Subcutaneous abdominal adipose tissue (tissue), 5 donors: ENCODE data around the gene ESYT1.

Experiments used
- H3K27ac ChIP-seq: one replicate; pipeline ENCODE4 v1.7.0; 2013; ENCODE audit warnings: low read depth, mild to moderate bottlenecking, inconsistent platforms, low read length, moderate library complexity
- H3K27me3 ChIP-seq, 5 donors: one replicate each; pipeline ENCODE4 v1.7.0; 2013; ENCODE audit warnings: low read length in 5 of 5, inconsistent platforms in 1 of 5; ENCODE audit not compliant: control insufficient read depth in 5 of 5, insufficient read depth in 4 of 5
- H3K36me3 ChIP-seq, 5 donors: one replicate each; pipeline ENCODE4 v1.7.0; 2013; ENCODE audit warnings: low read length in 5 of 5; ENCODE audit not compliant: control insufficient read depth in 5 of 5, insufficient read depth in 5 of 5
- H3K4me1 ChIP-seq, 5 donors: one replicate each; pipeline ENCODE4 v1.7.0; 2013; ENCODE audit warnings: low read length in 5 of 5, mild to moderate bottlenecking in 3 of 5, moderate library complexity in 1 of 5; ENCODE audit not compliant: control insufficient read depth in 5 of 5, insufficient read depth in 5 of 5
- H3K4me3 ChIP-seq, 5 donors: one replicate each; pipeline ENCODE4 v1.7.0; 2013; ENCODE audit warnings: low read length in 5 of 5, low read depth in 1 of 5
- H3K9ac ChIP-seq, 5 donors: one replicate each; pipeline ENCODE4 v1.7.0; 2013; ENCODE audit warnings: low read length in 5 of 5, mild to moderate bottlenecking in 4 of 5, moderate library complexity in 3 of 5
- H3K9me3 ChIP-seq, 5 donors: one replicate each; pipeline ENCODE4 v1.7.0; 2013; ENCODE audit warnings: low read length in 5 of 5; ENCODE audit not compliant: control insufficient read depth in 5 of 5
- donor health status: healthy.
- donor health status: healthy.
- donor health status: healthy.
- donor health status: healthy.
- donor health status: healthy.

Gene ESYT1

DNA sequence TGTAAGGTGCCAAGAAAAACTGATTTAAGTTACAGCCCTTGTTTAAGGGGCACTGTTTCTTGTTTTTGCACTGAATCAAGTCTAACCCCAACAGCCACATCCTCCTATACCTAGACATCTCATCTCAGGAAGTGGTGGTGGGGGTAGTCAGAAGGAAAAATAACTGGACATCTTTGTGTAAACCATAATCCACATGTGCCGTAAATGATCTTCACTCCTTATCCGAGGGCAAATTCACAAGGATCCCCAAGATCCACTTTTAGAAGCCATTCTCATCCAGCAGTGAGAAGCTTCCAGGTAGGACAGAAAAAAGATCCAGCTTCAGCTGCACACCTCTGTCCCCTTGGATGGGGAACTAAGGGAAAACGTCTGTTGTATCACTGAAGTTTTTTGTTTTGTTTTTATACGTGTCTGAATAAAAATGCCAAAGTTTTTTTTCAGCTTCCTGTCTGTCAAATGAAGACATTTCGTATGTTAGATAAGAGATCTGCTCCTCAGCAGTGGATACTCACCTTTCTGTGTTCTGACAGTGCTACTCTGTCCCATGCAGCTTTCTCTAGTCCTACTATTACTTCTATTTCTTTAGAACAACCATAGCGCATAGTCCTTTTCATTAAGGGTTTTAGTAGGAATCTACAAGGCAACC is 24.9 kb upstream of the ESYT1 start:
- Histone ChIP-seq H3K9me3 (no peaks in the 10 kb centered on the region), H3K27ac (peak overlapping the region; percentile 4), H3K9ac (peak overlapping the region in 4 of 5 donors; percentile 48 to 95 (median 90)), H3K27me3 (no peaks in the 10 kb centered on the region), H3K36me3 (peaks cover 2 to 16% (median 15%) of the 10 kb centered on the region in 5 donors), H3K4me1 (peaks cover 13 to 28% (median 22%) of the 10 kb centered on the region in 5 donors), H3K4me3 (peak overlapping the region; percentile 74 to 96 (median 88))

DNA sequence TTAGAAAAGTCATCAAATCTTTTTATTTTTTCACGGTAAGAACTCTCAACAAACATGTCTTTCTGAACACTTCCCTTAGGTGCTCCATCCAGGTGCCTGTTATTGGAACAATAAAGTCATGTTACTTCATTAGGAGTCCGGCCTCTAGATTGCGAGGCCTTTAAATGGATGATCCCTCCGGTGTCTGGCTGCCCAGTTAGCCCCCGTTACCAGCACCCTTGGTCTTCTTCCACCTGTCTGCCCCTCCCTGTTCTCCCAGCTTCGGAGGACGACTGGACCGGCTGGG is 24.3 kb upstream of the ESYT1 start:
- no peaks in the 10 kb centered on the region for H3K27me3 ChIP-seq
- H3K9ac ChIP-seq, result peak overlapping the region in 4 of 5 donors; percentile 82 to 95 (median 90)
- H3K36me3 ChIP-seq, result peaks cover 6 to 22% (median 20%) of the 10 kb centered on the region in 5 donors
- peak overlapping the region; percentile 81 for H3K27ac ChIP-seq
- peak overlapping the region; percentile 74 to 96 (median 88) for H3K4me3 ChIP-seq
- H3K9me3 ChIP-seq, result no peaks in the 10 kb centered on the region
- H3K4me1 ChIP-seq, result peaks cover 13 to 28% (median 22%) of the 10 kb centered on the region in 5 donors

DNA sequence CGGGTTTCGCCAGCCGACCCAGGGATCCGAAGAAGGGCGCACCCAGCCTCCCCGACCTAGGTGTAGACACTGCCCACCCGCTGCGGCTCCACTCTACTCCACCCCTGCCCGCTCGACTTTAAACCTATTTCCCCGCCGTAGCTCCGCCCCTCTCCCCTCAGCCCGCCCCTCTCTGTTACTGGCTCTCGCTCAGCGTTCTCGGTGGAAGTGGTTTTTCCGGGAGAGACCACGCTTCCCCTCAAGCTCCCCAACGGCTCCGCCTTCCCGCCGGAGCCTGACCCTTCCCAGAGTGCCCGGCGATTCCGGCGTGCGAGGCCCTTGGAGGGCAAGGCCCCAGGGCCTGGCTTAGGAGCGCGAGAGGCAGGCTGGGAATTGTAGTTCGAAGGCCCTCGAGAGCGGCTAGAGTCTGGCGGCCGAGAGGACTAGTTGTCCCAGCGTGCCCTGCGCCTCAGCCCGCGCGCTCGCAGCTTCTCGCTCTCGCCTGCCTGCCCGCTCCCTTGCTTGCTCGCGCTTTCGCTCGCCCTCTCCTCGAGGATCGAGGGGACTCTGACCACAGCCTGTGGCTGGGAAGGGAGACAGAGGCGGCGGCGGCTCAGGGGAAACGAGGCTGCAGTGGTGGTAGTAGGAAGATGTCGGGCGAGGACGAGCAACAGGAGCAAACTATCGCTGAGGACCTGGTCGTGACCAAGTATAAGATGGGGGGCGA is 23.8 kb upstream of the ESYT1 start, which contains the start of gene PA2G4:
TSS of gene PA2G4 (plus strand) at position 451 of the 706 bp plus-strand sequence. CDS start at position 630, 179 bp downstream.
- peak within 1 kb of the TSS; percentile 81 for H3K27ac ChIP-seq
- no peaks in the 10 kb centered on the region for H3K27me3 ChIP-seq
- H3K36me3 ChIP-seq, result peaks cover 6 to 26% (median 22%) of the 10 kb centered on the region in 5 donors
- H3K9me3 ChIP-seq, result no peaks in the 10 kb centered on the region
- peak within 1 kb of the TSS; percentile 81 to 95 (median 94) for H3K9ac ChIP-seq
- peak within 1 kb of the TSS; percentile 84 to 96 (median 88) for H3K4me3 ChIP-seq
- peaks cover 13 to 28% (median 22%) of the 10 kb centered on the region in 5 donors for H3K4me1 ChIP-seq

DNA sequence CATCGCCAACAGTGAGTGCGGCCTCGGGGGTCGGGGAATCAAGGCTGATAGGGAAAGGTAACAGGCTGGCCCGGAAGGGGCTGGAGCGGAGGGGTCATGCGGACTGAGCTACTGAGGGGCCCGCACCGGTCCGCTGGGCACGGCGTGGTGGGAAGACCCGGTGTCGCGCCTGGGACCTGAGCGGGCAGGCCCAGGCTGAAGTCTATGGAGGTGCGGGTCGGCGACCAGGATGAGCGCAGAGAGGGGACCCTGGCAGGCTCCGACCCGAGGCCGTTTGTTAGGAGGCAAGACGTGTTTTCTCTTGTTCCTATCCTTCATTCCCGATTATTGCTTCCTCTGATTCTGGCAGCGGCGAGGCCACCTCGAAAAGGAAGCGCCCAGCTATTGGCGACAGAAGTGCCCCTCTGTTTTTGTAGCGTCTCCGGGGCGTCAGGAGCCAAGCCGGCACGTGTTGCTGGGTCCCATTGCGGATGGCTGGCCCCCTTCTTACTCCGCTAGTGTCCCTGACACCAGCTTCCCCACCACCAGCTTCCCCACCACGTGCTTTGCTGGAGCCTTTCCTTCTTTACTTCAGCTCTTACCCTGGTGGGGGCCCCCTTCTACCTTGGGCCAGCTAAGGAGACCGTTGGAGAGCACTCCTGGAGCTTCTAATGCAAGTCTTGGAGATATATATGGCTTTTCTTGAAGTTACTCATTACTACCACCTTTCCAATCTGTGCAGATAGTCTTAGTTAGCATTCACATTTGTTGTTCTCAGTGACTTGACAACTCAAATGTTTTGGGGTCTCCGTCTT is 23.1 kb upstream of the ESYT1 start:
- peaks cover 9 to 33% (median 28%) of the 10 kb centered on the region in 5 donors for H3K36me3 ChIP-seq

DNA sequence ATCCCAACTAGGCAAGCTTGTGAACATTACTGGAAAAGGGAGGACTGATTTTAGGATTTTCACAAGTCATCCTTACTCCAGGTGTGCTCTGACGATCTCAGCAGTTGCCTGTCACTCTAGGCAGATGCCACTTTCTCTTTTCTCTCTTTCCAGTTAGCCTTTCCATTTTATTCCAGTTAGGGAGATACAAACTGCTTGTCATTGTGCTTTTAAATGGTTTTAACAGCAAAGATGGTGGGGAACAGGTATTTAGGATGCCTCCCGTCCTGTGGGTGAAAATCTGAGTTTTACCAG is 22.5 kb upstream of the ESYT1 start:
- H3K4me1 ChIP-seq, result peaks cover 13 to 28% (median 22%) of the 10 kb centered on the region in 5 donors
- peaks cover 12 to 38% (median 33%) of the 10 kb centered on the region in 5 donors for H3K36me3 ChIP-seq
- H3K4me3 ChIP-seq, result peak overlapping the region; percentile 78 to 96 (median 88)
- peak overlapping the region; percentile 81 to 95 (median 94) for H3K9ac ChIP-seq
- peak overlapping the region; percentile 81 for H3K27ac ChIP-seq
- H3K27me3 ChIP-seq, result no peaks in the 10 kb centered on the region
- no peaks in the 10 kb centered on the region for H3K9me3 ChIP-seq

More for the DNA sequence above, 23.1 kb upstream of the ESYT1 start:
- Histone ChIP-seq H3K4me3 (peak overlapping the region; percentile 78 to 96 (median 88)), H3K27ac (peak overlapping the region; percentile 81), H3K9me3 (no peaks in the 10 kb centered on the region), H3K4me1 (peaks cover 13 to 28% (median 22%) of the 10 kb centered on the region in 5 donors), H3K27me3 (no peaks in the 10 kb centered on the region), H3K9ac (peak overlapping the region; percentile 81 to 95 (median 94))

DNA sequence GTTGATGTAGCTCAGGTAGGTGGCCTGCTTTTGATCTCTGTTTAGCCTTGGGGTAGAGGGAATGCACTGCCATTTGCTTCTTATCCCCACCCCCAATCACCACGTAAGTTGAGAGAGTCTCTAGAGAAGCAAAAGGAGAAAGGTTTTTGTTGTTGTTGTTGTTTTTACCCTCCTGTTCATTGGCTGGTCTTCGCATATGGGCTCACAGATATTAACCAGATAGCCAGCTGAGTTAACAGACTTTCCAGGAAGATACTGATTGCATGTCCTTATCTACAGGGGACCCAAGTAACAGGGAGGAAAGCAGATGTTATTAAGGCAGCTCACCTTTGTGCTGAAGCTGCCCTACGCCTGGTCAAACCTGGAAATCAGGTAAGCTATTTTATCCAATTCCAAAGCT is 20.8 kb upstream of the ESYT1 start:
- Histone ChIP-seq H3K27ac (no peak overlapping the region), H3K9ac (no peak overlapping the region), H3K27me3 (no peaks in the 10 kb centered on the region), H3K4me1 (peaks cover 13 to 28% (median 22%) of the 10 kb centered on the region in 5 donors), H3K4me3 (no peak overlapping the region), H3K36me3 (peaks cover 20 to 54% (median 49%) of the 10 kb centered on the region in 5 donors), H3K9me3 (no peaks in the 10 kb centered on the region)

DNA sequence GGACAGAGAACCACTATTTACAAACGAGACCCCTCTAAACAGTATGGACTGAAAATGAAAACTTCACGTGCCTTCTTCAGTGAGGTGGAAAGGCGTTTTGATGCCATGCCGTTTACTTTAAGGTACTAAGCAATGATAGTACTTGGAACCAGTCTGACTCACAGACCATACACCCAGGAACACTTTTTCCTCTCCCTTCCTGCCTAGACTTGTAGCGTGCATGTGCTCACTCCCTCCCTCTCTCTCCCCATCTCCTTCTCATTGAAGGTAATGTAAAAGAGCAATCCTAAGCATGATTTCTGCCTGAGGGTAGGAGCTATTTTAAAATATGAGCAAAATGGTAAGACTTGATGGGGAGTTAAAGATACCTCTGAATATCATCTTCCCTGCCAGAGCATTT is 17.5 kb upstream of the ESYT1 start:
- no peaks in the 10 kb centered on the region for H3K27me3 ChIP-seq
- H3K36me3 ChIP-seq, result peaks cover 30 to 75% (median 60%) of the 10 kb centered on the region in 5 donors
- H3K4me3 ChIP-seq, result no peak overlapping the region
- H3K9me3 ChIP-seq, result no peaks in the 10 kb centered on the region
- H3K9ac ChIP-seq, result no peak overlapping the region
- no peak overlapping the region for H3K27ac ChIP-seq
- H3K4me1 ChIP-seq, result peaks cover 5 to 14% (median 13%) of the 10 kb centered on the region in 5 donors

DNA sequence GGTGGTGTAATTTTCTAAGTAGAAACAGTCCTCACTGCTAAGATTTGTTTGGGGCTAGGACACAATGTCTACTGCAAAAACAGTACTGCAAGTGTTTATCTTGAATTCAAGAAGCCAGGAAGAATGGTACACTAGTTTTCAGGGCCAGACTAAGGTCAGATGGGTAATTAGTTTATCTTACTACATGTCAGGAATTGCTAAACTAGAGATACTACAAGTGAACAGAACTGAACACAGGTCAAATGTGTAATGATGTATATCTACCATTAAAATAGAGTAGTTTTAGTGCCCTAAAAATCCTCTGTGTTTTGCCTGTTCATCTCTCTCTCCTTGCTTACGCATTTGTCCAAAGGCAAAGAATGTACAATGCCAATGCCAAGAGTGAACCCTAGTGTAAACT is 14.0 kb upstream of the ESYT1 start:
- no peak overlapping the region for H3K27ac ChIP-seq
- H3K27me3 ChIP-seq, result no peaks in the 10 kb centered on the region
- H3K4me1 ChIP-seq, result peaks cover 9 to 27% (median 23%) of the 10 kb centered on the region in 5 donors
- no peaks in the 10 kb centered on the region for H3K9me3 ChIP-seq
- H3K9ac ChIP-seq, result no peak overlapping the region
- H3K4me3 ChIP-seq, result no peak overlapping the region
- peaks cover 24 to 51% (median 40%) of the 10 kb centered on the region in 5 donors for H3K36me3 ChIP-seq

DNA sequence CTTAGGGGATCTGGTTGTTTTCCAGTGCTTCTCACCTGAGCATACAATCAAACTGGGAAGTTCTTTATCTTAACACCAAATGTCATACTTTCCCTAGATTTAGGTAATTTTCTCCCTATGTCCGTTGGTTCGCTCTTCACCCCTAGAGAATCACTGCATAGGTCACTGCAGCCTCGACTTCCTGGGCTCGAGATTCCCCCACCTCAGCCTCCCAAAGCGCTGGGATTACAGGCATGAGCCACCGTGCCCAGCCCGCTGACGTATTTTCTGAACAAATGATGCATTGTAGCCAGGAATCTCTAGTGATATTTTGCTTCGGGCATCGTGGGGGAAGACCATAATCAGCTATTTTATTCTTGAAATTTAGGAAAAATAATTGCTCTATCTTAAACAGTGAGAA is 12.7 kb upstream of the ESYT1 start:
- Histone ChIP-seq H3K27ac (peak overlapping the region; percentile 88), H3K4me3 (peak overlapping the region; percentile 77 to 100 (median 91)), H3K9ac (peak overlapping the region in 3 of 5 donors; percentile 81 to 95 (median 88)), H3K9me3 (no peaks in the 10 kb centered on the region), H3K27me3 (no peaks in the 10 kb centered on the region), H3K36me3 (peaks cover 21 to 42% (median 29%) of the 10 kb centered on the region in 5 donors), H3K4me1 (peaks cover 13 to 39% (median 36%) of the 10 kb centered on the region in 5 donors)
